ENCODE results near the gene DNAJC3.

Gene DNAJC3

GRCh38 chr13:95716231-95716630, 39.3 kb downstream of the DNAJC3 start:
- no peaks in the 10 kb centered on the region for H3K27me3 ChIP-seq (ENCODE audit: insufficient read depth, low read length, poor library complexity, severe bottlenecking)
- H3K36me3 ChIP-seq (ENCODE audit: insufficient read depth, low read length): peaks cover 49% of the 10 kb centered on the region

DNA sequence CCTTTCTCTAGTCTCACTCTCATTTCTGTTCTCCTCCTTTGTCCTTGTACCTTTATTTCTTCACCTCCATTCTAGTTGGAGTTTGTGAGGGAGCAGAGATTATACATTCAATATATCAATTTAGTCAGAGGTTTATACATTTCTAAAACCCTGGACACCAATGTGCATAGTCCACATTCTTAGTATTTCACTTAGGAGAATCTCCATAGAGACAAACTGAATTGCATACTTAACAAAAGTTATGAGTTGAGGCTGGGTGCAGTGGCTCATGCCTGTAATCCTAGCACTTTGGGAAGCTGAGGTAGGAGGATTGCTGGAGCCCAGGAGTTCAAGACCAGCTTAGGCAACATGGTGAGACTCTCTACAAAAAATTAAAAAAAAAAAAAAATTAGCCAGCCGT, 45.3 kb downstream of the DNAJC3 start:
- Histone ChIP-seq H3K9me2 (replicated peaks; ENCODE audit: low read depth, low read length) (no peaks in the 10 kb centered on the region), H3K9ac (ENCODE audit: low read depth, low read length, poor library complexity, severe bottlenecking) (no peak overlapping the region), H3K79me2 (ENCODE audit: insufficient read depth, low read length) (peaks cover 7% of the 10 kb centered on the region; the same call in 1 of the 2 replicates), H3K36me3 (ENCODE audit: insufficient read depth, low read length) (peaks cover 21% of the 10 kb centered on the region; the same call in 1 of the 2 replicates), H2AFZ (ENCODE audit: low read length) (no peak overlapping the region), H3K4me1 (ENCODE audit: insufficient read depth, low read length, poor library complexity, severe bottlenecking) (no peaks in the 10 kb centered on the region), H3K4me3 (ENCODE audit: low read length, poor library complexity, severe bottlenecking) (no peak overlapping the region), H4K20me1 (ENCODE audit: insufficient read depth, low read length, poor library complexity, severe bottlenecking) (peaks cover 8% of the 10 kb centered on the region), H3K27me3 (ENCODE audit: insufficient read depth, low read length, poor library complexity, severe bottlenecking) (no peaks in the 10 kb centered on the region), H3K4me2 (ENCODE audit: low read depth, low read length, poor library complexity, severe bottlenecking) (no peak overlapping the region), H3K9me3 (ENCODE audit: insufficient read depth, low read depth, low read length) (no peaks in the 10 kb centered on the region), H3F3A (ENCODE audit: low read depth) (no peaks in the 10 kb centered on the region)
- TF ChIP-seq EZH2phosphoT487 (IDR thresholded peaks at IDR 0.05; ENCODE audit: borderline replicate concordance) (no peak), CTCF (conservative IDR thresholded peaks at IDR 0.05; ENCODE audit: low read length) (no peak)

More at GRCh38 chr13:95716231-95716630, 39.3 kb downstream of the DNAJC3 start:
- Histone ChIP-seq H3K4me3 (ENCODE audit: low read length, poor library complexity, severe bottlenecking) (no peak overlapping the region), H3K9me2 (replicated peaks; ENCODE audit: low read depth, low read length) (no peaks in the 10 kb centered on the region), H3F3A (ENCODE audit: low read depth) (no peaks in the 10 kb centered on the region), H3K9ac (ENCODE audit: low read depth, low read length, poor library complexity, severe bottlenecking) (no peak overlapping the region), H3K79me2 (ENCODE audit: insufficient read depth, low read length) (peaks cover 16% of the 10 kb centered on the region; the same call in 1 of the 2 replicates), H3K4me2 (ENCODE audit: low read depth, low read length, poor library complexity, severe bottlenecking) (no peak overlapping the region), H3K9me3 (ENCODE audit: insufficient read depth, low read depth, low read length) (no peaks in the 10 kb centered on the region), H4K20me1 (ENCODE audit: insufficient read depth, low read length, poor library complexity, severe bottlenecking) (peaks cover 4% of the 10 kb centered on the region), H3K4me1 (ENCODE audit: insufficient read depth, low read length, poor library complexity, severe bottlenecking) (no peaks in the 10 kb centered on the region), H2AFZ (ENCODE audit: low read length) (no peak overlapping the region)
- TF ChIP-seq CTCF (conservative IDR thresholded peaks at IDR 0.05; ENCODE audit: low read length) (no peak), EZH2phosphoT487 (IDR thresholded peaks at IDR 0.05; ENCODE audit: borderline replicate concordance) (no peak)

DNA sequence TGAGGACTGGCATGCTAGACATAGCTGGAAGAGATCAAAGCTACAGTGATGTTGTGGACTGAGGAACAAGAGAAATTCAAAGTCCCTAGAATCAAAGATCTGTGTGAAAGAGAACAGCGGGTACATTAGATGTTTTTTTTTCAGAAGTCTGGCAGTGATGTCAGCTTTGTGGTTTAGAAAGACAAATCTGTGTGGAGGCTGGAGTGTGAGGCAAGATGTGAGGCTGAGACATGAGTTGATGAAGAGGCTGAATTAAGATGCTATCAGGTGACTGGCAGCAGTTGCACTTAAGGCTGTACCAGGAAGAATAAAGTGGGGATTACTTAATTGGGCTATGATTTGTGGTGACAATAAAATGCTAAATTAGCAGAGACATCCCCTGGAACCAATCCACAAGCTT, 46.5 kb downstream of the DNAJC3 start:
- peaks cover 12% of the 10 kb centered on the region; the same call in 1 of the 2 replicates for H3K79me2 ChIP-seq (ENCODE audit: insufficient read depth, low read length)
- no peaks in the 10 kb centered on the region for H3K4me1 ChIP-seq (ENCODE audit: insufficient read depth, low read length, poor library complexity, severe bottlenecking)
- no peak overlapping the region for H3K9ac ChIP-seq (ENCODE audit: low read depth, low read length, poor library complexity, severe bottlenecking)
- no peaks in the 10 kb centered on the region for H3K9me3 ChIP-seq (ENCODE audit: insufficient read depth, low read depth, low read length)
- no peaks in the 10 kb centered on the region for H3K9me2 ChIP-seq (replicated peaks; ENCODE audit: low read depth, low read length)
- H3K4me3 ChIP-seq (ENCODE audit: low read length, poor library complexity, severe bottlenecking): no peak overlapping the region
- no peaks in the 10 kb centered on the region for H3F3A ChIP-seq (ENCODE audit: low read depth)
- no peaks in the 10 kb centered on the region for H3K27me3 ChIP-seq (ENCODE audit: insufficient read depth, low read length, poor library complexity, severe bottlenecking)
- H3K36me3 ChIP-seq (ENCODE audit: insufficient read depth, low read length): peaks cover 20% of the 10 kb centered on the region; the same call in 1 of the 2 replicates
- H4K20me1 ChIP-seq (ENCODE audit: insufficient read depth, low read length, poor library complexity, severe bottlenecking): peaks cover 8% of the 10 kb centered on the region
- no peak for TF ChIP-seq EZH2phosphoT487 (IDR thresholded peaks at IDR 0.05; ENCODE audit: borderline replicate concordance)
- TF ChIP-seq CTCF (conservative IDR thresholded peaks at IDR 0.05; ENCODE audit: low read length): no peak
- H2AFZ ChIP-seq (ENCODE audit: low read length): no peak overlapping the region
- no peak overlapping the region for H3K4me2 ChIP-seq (ENCODE audit: low read depth, low read length, poor library complexity, severe bottlenecking)
